CD4-positive, alpha-beta T cell treated with Interleukin-1 beta for 1 hour (primary cell): ENCODE results near the gene ZNF385A.
A peak's percentile ranks its signal among the peaks of the same experiment; 100 is the strongest.

Source experiments
- DNase-seq, 2 donors: peaks; one replicate each; pipeline ENCODE4 v3.0.0-alpha.2; 2020 to 2022

The ZNF385A gene

DNA sequence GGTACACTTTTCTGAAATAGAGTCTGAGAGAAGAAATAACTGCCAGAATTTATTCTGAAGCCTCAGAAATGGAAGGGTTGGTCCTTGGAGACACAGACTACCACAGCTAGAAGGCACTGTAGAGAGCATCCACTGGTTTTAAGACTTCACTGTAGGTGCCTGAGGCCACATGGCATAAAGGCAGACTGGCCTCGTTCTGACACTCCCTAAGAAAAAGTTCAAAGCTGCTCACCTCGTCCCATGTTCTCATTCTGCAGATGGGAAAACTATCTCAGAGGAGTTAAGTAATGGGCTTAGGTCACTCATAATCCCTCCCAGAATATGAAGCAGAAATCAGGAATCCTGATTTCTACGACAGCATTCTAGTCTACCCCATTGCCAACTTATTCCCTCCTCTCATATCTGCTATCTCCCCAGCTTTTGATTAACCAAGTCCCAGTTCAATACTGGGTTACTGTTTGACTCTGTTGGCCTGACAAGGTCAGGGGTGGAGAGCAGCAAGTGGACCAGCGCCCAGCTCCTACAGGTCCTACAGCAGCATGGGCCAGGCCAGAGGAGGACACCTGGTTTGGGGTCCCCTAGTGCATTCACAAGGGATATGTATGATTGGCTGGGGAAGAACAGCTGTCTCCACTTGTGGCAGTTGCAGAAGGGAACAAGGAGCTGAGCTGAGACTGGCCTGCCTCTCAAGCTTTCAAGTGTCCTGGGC lies 30.8 kb upstream of the ZNF385A start:
- no peak for DNase-seq

- peak; percentile 86 to 89 for DNase-seq
Measured at GRCh38 chr12:54413284-54414190, 29.0 kb upstream of the ZNF385A start.

GRCh38 chr12:54412786-54413185 lies 28.3 kb upstream of the ZNF385A start:
- DNase-seq, result no peak

GRCh38 chr12:54412348-54412747 lies 27.8 kb upstream of the ZNF385A start:
- no peak for DNase-seq

GRCh38 chr12:54411391-54412241 lies 27.1 kb upstream of the ZNF385A start:
- peak; percentile 66 to 85 for DNase-seq

GRCh38 chr12:54409267-54409666 lies 24.7 kb upstream of the ZNF385A start:
- DNase-seq, result no peak

GRCh38 chr12:54407183-54407905 lies 22.8 kb upstream of the ZNF385A start:
- DNase-seq, result no peak

- no peak for DNase-seq
Measured at GRCh38 chr12:54405573-54405972, 21.0 kb upstream of the ZNF385A start.

- no peak for DNase-seq
Measured at GRCh38 chr12:54405106-54405505, 20.6 kb upstream of the ZNF385A start.

DNA sequence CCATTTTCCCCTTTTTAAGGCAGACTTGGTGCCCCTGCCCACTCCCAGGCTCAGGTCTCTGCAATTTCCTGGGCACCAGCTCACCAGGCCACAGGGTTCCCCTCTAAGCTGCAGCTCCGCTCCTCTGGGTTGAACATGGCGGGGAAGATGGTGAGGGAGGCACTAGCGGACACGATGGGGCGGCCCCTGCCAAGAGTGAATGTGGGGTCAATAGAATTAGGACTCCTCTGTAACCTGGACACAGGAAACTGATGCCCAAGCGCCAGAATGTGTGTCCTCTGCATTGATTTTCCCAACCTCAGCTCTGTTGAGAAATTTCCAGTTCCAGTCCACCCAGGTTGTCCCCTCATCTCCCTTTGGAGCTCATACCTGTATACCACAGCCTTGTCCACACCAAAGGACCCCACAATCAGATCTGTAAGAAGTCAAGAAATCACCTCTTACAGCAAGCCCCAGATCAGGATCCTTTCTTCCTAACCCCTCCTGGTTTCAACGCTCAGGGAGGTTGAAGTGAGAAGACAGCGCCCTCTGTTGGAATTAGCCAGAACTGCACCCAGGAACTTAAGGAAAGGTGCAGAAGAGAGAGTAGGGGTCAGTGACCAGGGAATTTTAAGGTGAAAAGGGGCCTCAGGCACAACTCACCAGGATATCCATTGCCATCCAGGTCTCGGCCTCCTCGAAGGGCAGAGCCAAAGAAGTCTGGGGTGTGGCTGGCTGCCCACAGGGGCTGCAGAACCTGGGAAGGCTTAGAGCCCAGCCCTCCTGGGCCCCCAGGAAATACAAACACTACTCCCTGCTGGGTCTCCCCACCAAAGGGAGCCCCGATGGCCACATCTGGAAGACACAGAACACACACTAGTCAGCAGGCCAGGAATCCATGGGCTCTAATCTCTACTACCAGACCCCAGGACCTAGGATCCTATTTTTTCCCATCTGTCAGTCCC lies 19.8 kb upstream of the ZNF385A start:
- peak; percentile 59 to 75 for DNase-seq

- no peak for DNase-seq
Measured at GRCh38 chr12:54401119-54401518, 16.6 kb upstream of the ZNF385A start.

DNA sequence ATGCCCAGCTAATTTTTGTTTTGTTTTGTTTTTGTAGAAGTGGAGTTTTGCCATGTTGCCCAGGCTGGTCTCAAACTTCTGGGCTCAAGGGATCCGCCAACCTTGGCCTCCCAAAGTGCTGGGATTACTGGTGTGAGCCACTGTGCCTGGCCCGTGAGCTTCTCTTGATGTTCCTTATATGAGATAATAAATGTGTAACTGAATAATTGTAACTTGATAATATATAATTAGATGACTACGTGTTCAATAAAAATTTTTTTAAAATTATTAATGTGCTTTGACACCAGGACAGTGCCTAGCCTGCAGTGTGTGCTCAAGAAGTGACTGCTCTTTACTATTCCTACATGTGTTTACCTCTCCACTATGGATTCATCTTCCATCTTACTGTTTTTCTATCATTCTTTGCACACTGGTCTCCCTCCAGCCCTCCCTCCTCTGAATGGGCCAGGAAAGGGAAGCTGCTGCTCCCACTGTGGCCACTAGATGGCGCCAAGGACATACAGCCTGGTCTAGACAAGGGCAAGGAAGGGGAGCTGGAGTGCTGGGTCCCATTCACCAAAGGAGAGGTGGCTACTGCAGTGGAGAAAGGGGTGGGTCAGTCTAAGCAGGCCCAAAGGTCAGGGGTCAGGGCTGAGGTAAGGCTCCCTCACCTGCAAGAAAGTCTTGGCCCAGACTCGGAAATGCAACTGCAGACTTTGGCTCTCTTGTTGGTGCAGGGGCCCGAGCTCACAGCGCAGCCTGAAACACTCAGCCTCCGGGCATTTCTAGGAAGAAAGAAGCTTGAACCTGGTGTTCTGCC lies 14.7 kb upstream of the ZNF385A start:
- DNase-seq, result peak; percentile 85 to 90

DNA sequence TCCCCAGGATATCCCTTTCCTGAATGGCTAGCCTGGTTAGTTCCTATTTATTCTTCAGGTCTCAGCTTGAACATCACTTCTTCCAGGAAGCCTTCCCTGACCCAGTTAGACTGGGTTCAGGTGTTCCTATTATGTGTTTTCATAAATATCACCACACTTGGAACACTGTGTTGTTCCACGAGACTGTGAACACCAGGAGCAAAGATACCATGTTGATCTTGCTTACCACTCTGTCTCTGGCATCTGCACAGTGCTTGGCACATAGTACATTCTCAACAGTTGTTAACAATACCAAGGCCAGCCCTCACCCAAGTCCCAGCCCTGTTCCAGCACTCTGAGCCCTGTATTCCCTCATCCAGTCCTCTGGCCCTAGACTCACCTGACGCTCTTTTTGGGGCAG lies 13.7 kb upstream of the ZNF385A start:
- no peak for DNase-seq

GRCh38 chr12:54397157-54397556 lies 12.6 kb upstream of the ZNF385A start:
- no peak for DNase-seq

GRCh38 chr12:54395545-54395944 lies 11.0 kb upstream of the ZNF385A start:
- DNase-seq, result no peak

- DNase-seq, result no peak
Measured at GRCh38 chr12:54394986-54395385, 10.5 kb upstream of the ZNF385A start.

DNA sequence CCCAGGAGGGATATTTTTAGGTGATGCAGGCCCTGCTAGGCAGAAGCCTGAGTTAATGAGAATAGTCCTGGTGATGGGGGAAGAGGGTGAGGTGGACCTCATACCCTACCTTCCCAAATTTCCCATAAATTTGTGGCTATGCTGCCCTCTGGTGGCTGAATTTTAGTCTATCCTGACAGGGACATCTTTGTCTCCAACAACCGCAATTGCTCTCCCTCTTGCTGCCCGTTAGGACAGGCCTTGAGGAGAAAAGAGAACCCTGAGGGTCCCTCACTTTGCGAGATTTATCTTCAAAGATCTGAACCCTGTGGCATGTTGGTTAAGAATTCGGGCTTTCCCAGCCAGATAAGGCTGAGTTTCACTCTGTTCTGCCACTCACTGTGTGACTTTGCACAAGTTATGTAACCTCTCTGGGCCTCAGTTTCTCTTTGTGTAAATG lies 9.8 kb upstream of the ZNF385A start:
- peak in 1 of 2 donors; percentile 41 for DNase-seq

GRCh38 chr12:54393743-54394142 lies 9.2 kb upstream of the ZNF385A start:
- no peak for DNase-seq

DNA sequence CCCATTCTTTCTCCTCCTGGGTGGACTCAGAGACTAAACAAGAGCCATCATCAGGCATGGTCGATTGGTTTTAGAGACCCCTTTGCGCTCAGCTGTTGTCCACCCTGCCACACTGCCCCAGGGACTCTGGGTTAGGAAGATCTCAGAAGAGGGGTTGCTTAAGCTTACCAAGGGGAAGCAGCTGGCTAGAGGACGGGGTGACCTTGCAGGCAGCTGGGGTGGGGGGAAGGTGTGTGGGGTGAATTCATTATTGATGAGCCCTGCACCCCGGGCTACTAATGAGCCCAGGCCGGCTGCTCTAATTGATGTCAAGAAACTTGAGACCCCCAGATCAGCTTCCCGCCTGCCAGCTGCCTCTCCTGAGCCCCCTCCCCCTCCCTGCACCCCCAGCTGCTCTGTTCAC lies 8.7 kb upstream of the ZNF385A start:
- DNase-seq, result no peak

DNA sequence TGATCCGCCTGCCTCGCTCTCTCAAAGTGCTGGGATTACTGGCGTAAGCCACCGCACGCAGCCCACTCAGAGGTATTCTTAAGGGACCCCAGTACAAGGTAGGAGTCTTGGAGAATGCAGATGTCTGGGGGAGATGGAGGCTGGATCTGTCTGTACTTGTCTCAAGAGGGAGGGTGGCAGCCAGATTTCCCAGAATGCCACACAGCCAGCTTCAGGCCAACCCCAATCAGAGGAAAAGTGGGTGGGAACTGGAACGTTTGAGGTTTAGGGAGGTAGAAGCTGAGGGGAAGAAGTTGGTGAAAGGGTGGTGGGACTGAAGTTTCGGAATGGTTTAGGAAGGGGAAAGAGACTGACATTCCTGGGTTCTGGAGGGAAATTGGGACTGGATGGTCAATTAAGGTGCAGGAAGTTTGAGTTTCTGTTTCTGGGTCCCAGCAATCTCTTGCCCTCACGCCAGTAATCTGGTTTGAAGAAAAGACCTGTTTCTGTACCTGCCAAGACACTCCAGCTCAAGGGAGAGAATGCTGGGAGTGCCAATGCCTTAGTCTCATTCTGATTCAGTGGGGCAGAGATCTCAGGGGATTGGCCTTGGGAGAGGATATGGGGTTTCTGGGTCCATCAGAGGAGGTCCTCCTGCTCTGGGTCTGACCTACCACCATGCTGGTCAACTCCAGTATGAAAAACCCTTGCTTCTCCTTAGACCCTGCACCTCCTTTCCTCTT lies 8.1 kb upstream of the ZNF385A start:
- no peak for DNase-seq
